SK-N-SH treated with all-trans-retinoic acid at 6 μM for 48 hours (cell line): ENCODE measurements around the gene LPP.

ENCODE experiments used
- ATAC-seq: fragments of 200-7000 bp; cut with Tn5 transposase; 3 replicates; pipeline ENCODE4 v1.9.1; 2020; ENCODE audit warnings: mild to moderate bottlenecking, moderate library complexity
- ARNTL ChIP-seq: fragments of 450-650 bp; formaldehyde crosslinking; IDR thresholded peaks from 2 replicates; pipeline ENCODE4 v1.5.0; 2020; ENCODE audit warnings: low read depth, mild to moderate bottlenecking, moderate library complexity, borderline replicate concordance
- BACH2 ChIP-seq: fragments of 250-450 bp; sonication (Bioruptor Pico); IDR thresholded peaks from 2 replicates; pipeline ENCODE4 v1.9.0; 2021; ENCODE audit warnings: mild to moderate bottlenecking, borderline replicate concordance
- CSDC2 ChIP-seq: fragments of 250-450 bp; sonication (Bioruptor Pico); IDR thresholded peaks from 2 replicates; pipeline ENCODE4 v1.5.0; 2020; ENCODE audit warnings: mild to moderate bottlenecking, moderate library complexity
- CSRNP3 ChIP-seq: fragments of 250-450 bp; sonication (Bioruptor Pico); IDR thresholded peaks from 2 replicates; pipeline ENCODE4 v1.5.1; 2021; ENCODE audit warnings: mild to moderate bottlenecking, moderate library complexity
- ESRRG ChIP-seq: fragments of 250-450 bp; sonication (Bioruptor Pico); IDR thresholded peaks from 2 replicates; pipeline ENCODE4 v1.6.1; 2021; ENCODE audit warnings: mild to moderate bottlenecking
- GLIS3 ChIP-seq: fragments of 250-450 bp; sonication (Bioruptor Pico); IDR thresholded peaks from 2 replicates; pipeline ENCODE4 v1.5.0; 2020; ENCODE audit warnings: mild to moderate bottlenecking, moderate library complexity
- ISL1 ChIP-seq: fragments of 250-450 bp; sonication (Bioruptor Pico); IDR thresholded peaks from 2 replicates; pipeline ENCODE4 v2.1.2; 2022; ENCODE audit warnings: mild to moderate bottlenecking, moderate library complexity
- OSR1 ChIP-seq: fragments of 250-450 bp; sonication (Bioruptor Pico); IDR thresholded peaks from 2 replicates; pipeline ENCODE4 v1.8.0; 2022; ENCODE audit warnings: moderate library complexity, mild to moderate bottlenecking, inconsistent platforms
- POU6F1 ChIP-seq: fragments of 250-450 bp; sonication (Bioruptor Pico); IDR thresholded peaks from 2 replicates; pipeline ENCODE4 v1.8.0; 2021; ENCODE audit warnings: low read depth, mild to moderate bottlenecking, moderate library complexity, borderline replicate concordance
- PPARA ChIP-seq: fragments of 250-450 bp; sonication (Bioruptor Pico); IDR thresholded peaks from 2 replicates; pipeline ENCODE4 v1.5.0; 2020; ENCODE audit warnings: mild to moderate bottlenecking, borderline replicate concordance
- RARB ChIP-seq: fragments of 250-450 bp; sonication (Bioruptor Pico); IDR thresholded peaks from 2 replicates; pipeline ENCODE4 v1.8.0; 2021; ENCODE audit warnings: mild to moderate bottlenecking, moderate library complexity
- TCF4 ChIP-seq: fragments of 250-450 bp; sonication (Bioruptor Pico); IDR thresholded peaks from 2 replicates; pipeline ENCODE4 v1.8.0; 2021; ENCODE audit warnings: mild to moderate bottlenecking, moderate library complexity, borderline replicate concordance
- TOX ChIP-seq: fragments of 250-450 bp; sonication (Bioruptor Pico); IDR thresholded peaks from 2 replicates; pipeline ENCODE4 v1.8.0; 2021; ENCODE audit warnings: mild to moderate bottlenecking, moderate library complexity, borderline replicate concordance
- ZC3H10 ChIP-seq: fragments of 250-450 bp; sonication (Bioruptor Pico); IDR thresholded peaks from 2 replicates; pipeline ENCODE4 v1.5.1; 2021; ENCODE audit warnings: mild to moderate bottlenecking, moderate library complexity
- ZFP3 ChIP-seq: fragments of 250-450 bp; sonication (Bioruptor Pico); IDR thresholded peaks from 2 replicates; pipeline ENCODE4 v1.5.0; 2020; ENCODE audit warnings: mild to moderate bottlenecking, moderate library complexity
- ZNF565 ChIP-seq: fragments of 450-650 bp; formaldehyde crosslinking; conservative IDR thresholded peaks from 2 replicates; pipeline ENCODE4 v1.5.0; 2020; ENCODE audit warnings: low read depth, mild to moderate bottlenecking, moderate library complexity
- ZNF70 ChIP-seq: fragments of 450-650 bp; formaldehyde crosslinking; IDR thresholded peaks from 2 replicates; pipeline ENCODE4 v1.5.0; 2020; ENCODE audit warnings: mild to moderate bottlenecking, moderate library complexity
- TF ChIP-seq, protein P1 (sequence below): fragments of 250-450 bp; sonication (Bioruptor Pico); IDR thresholded peaks from 2 replicates; pipeline ENCODE4 v1.8.0; 2020; ENCODE audit warnings: mild to moderate bottlenecking, moderate library complexity, borderline replicate concordance
- TF ChIP-seq, protein P2 (sequence below): fragments of 250-450 bp; sonication (Bioruptor Pico); IDR thresholded peaks from 2 replicates; pipeline ENCODE4 v1.5.0; 2020; ENCODE audit warnings: mild to moderate bottlenecking, moderate library complexity
- TF ChIP-seq, protein P3 (sequence below): fragments of 250-450 bp; sonication (Bioruptor Pico); IDR thresholded peaks from 2 replicates; pipeline ENCODE4 v1.5.1; 2020; ENCODE audit warnings: low read depth, mild to moderate bottlenecking, moderate library complexity

The LPP gene

GRCh38 chr3:188380722-188381121 is 226.8 kb downstream of the LPP start:
- no peak for ATAC-seq
- TF ChIP-seq ZC3H10 (CRISPR knock-in tag) (no peak), BACH2 (CRISPR knock-in tag) (no peak), CSRNP3 (CRISPR knock-in tag) (no peak), GLIS3 (no peak), ZFP3 (CRISPR knock-in tag) (no peak), ZNF70 (CRISPR knock-in tag) (no peak), TCF4 (no peak), ESRRG (CRISPR knock-in tag) (no peak), TOX (CRISPR knock-in tag) (no peak), OSR1 (CRISPR knock-in tag) (no peak), ZNF565 (no peak), RARB (no peak), PPARA (CRISPR knock-in tag) (no peak)
- TF ChIP-seq, protein P1, sequence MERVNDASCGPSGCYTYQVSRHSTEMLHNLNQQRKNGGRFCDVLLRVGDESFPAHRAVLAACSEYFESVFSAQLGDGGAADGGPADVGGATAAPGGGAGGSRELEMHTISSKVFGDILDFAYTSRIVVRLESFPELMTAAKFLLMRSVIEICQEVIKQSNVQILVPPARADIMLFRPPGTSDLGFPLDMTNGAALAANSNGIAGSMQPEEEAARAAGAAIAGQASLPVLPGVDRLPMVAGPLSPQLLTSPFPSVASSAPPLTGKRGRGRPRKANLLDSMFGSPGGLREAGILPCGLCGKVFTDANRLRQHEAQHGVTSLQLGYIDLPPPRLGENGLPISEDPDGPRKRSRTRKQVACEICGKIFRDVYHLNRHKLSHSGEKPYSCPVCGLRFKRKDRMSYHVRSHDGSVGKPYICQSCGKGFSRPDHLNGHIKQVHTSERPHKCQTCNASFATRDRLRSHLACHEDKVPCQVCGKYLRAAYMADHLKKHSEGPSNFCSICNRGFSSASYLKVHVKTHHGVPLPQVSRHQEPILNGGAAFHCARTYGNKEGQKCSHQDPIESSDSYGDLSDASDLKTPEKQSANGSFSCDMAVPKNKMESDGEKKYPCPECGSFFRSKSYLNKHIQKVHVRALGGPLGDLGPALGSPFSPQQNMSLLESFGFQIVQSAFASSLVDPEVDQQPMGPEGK = no peak
- TF ChIP-seq, protein P2, sequence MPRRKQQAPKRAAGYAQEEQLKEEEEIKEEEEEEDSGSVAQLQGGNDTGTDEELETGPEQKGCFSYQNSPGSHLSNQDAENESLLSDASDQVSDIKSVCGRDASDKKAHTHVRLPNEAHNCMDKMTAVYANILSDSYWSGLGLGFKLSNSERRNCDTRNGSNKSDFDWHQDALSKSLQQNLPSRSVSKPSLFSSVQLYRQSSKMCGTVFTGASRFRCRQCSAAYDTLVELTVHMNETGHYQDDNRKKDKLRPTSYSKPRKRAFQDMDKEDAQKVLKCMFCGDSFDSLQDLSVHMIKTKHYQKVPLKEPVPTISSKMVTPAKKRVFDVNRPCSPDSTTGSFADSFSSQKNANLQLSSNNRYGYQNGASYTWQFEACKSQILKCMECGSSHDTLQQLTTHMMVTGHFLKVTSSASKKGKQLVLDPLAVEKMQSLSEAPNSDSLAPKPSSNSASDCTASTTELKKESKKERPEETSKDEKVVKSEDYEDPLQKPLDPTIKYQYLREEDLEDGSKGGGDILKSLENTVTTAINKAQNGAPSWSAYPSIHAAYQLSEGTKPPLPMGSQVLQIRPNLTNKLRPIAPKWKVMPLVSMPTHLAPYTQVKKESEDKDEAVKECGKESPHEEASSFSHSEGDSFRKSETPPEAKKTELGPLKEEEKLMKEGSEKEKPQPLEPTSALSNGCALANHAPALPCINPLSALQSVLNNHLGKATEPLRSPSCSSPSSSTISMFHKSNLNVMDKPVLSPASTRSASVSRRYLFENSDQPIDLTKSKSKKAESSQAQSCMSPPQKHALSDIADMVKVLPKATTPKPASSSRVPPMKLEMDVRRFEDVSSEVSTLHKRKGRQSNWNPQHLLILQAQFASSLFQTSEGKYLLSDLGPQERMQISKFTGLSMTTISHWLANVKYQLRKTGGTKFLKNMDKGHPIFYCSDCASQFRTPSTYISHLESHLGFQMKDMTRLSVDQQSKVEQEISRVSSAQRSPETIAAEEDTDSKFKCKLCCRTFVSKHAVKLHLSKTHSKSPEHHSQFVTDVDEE (CRISPR knock-in tag) = no peak
- TF ChIP-seq, protein P3, sequence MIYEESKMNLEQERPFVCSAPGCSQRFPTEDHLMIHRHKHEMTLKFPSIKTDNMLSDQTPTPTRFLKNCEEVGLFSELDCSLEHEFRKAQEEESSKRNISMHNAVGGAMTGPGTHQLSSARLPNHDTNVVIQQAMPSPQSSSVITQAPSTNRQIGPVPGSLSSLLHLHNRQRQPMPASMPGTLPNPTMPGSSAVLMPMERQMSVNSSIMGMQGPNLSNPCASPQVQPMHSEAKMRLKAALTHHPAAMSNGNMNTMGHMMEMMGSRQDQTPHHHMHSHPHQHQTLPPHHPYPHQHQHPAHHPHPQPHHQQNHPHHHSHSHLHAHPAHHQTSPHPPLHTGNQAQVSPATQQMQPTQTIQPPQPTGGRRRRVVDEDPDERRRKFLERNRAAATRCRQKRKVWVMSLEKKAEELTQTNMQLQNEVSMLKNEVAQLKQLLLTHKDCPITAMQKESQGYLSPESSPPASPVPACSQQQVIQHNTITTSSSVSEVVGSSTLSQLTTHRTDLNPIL = no peak

DNA sequence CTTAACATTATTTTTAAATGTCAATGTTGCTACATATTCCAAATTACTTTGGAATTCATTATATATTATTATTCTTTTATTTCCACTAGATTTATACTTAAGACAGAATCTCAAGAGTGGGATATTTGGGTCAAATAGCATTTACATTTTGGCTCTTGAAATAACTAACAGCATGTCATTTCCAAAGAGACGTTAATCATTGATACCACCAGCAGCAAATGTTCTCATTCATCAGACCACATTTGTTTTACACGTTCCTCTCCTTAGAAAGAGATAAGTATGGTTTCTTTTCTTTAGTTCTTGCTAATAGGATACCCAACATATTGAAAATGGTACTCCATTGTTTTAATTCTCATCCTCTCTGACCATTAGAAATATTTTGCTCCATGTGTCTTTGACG is 229.8 kb downstream of the LPP start:
- no peak for ATAC-seq
- TF ChIP-seq POU6F1 (no peak), ESRRG (CRISPR knock-in tag) (no peak), ARNTL (CRISPR knock-in tag) (no peak), TCF4 (no peak), BACH2 (CRISPR knock-in tag) (no peak), ZNF70 (CRISPR knock-in tag) (no peak), ZNF565 (no peak), ISL1 (CRISPR knock-in tag) (no peak), TOX (CRISPR knock-in tag) (no peak), PPARA (CRISPR knock-in tag) (no peak), CSRNP3 (CRISPR knock-in tag) (no peak), CSDC2 (CRISPR knock-in tag) (no peak)
- TF ChIP-seq, protein P3 = no peak
- TF ChIP-seq, protein P2 (CRISPR knock-in tag) = no peak
